ENCODE measurements around the gene LOXL1. TPM values are rescaled to one million over a fixed set of nuclear protein-coding genes. Genes with fewer than 3 reads are reported as not detected.

Gene LOXL1
- total RNA-seq, 5 donors from 2014 or later (not counting 1 experiment from before 2014, with no cell fraction given) = 1.4 to 4.8 (median 1.6) TPM

DNA sequence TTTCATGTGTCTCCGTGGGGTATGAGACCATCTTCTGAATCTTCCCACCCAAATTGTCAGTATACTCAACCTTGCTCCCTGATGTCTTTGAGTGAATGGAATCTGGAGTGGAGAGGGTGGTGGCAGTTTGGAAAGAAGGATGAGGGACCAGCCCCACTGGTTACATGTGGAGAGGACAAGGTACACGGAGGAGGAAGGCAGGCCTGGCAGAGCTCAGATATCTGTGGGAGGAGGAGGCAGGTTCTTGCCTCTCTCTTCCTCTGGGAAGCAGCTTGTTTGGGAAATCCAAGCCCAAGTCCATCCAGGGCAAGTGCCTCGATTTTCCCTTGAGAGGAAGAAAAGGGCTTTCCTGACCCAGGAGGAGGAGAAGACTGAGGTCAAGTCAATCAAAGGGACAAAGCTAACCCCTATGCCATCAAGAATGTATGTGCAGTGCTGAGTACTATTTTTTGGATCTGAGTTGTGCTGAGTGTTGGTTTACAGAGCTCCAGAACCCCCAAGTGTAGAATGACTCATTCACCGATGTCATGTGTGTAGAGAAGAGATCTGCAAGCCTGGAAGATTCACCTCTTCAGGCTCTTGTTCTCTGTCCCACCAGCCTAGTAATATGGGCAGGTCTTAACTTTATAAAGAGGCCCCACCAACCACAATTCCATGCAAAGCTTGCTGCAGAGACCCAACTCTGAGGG lies 19.8 kb upstream of the LOXL1 start:
- Mint-ChIP-seq H3K4me3 (no peak overlapping the region), H3K9me3 (no peaks in the 10 kb centered on the region), H3K4me1 (peaks cover 0 to 4% (median 1%) of the 10 kb centered on the region in 3 donors), H3K27me3 (no peaks in the 10 kb centered on the region), H3K36me3 (peaks cover 26% of the 10 kb centered on the region), H3K27ac (no peak overlapping the region)
- ATAC-seq (replicated peaks in 1 of 4) (no peak), DNase-seq (no peak)
- no peaks in the 10 kb centered on the region for H3K9me3 ChIP-seq
- 70% methylated on average over 1 of the region's 4 CpGs for WGBS (ENCODE audit: insufficient coverage)
- no peak overlapping the region for H3K4me3 ChIP-seq (ENCODE audit: control insufficient read depth in 1 of 2, extremely low read depth in 1 of 2, low read length in 1 of 2)
- POLR2A ChIA-PET = no interaction called here
- CTCF ChIA-PET = interaction anchor here (0.9 to 2.1 kb wide), 3 partner anchors 32 to 33 kb away, joined by 3 to 6 read pairs (median 6); partner anchors contain the start of gene TBC1D21 (in 1 of the 2)
- peaks cover 0 to 5% of the 10 kb centered on the region in 2 donors for H3K36me3 ChIP-seq (ENCODE audit: control insufficient read depth in 2 of 2, extremely low read depth in 1 of 2, insufficient read depth in 1 of 2, low read length in 1 of 2)
- H3K27me3 ChIP-seq (replicated peaks in 1 of 2; ENCODE audit: control insufficient read depth in 2 of 2, extremely low read depth in 1 of 2, insufficient read depth in 2 of 2, low read length in 1 of 2) = no peaks in the 10 kb centered on the region
- H3K27ac ChIP-seq (ENCODE audit: low read length) = no peak overlapping the region
- H3K4me1 ChIP-seq (ENCODE audit: control insufficient read depth in 1 of 2, extremely low read depth in 1 of 2, insufficient read depth in 2 of 2, low read length in 2 of 2) = no peaks in the 10 kb centered on the region

GRCh38 chr15:73907035-73907408 lies 19.2 kb upstream of the LOXL1 start:
- no peak for ATAC-seq (replicated peaks in 1 of 4)
- Histone ChIP-seq H3K27ac (ENCODE audit: low read length) (no peak overlapping the region), H3K4me3 (ENCODE audit: control insufficient read depth in 1 of 2, extremely low read depth in 1 of 2, low read length in 1 of 2) (no peak overlapping the region), H3K9me3 (no peaks in the 10 kb centered on the region), H3K4me1 (ENCODE audit: control insufficient read depth in 1 of 2, extremely low read depth in 1 of 2, insufficient read depth in 2 of 2, low read length in 2 of 2) (no peaks in the 10 kb centered on the region), H3K27me3 (replicated peaks in 1 of 2; ENCODE audit: control insufficient read depth in 2 of 2, extremely low read depth in 1 of 2, insufficient read depth in 2 of 2, low read length in 1 of 2) (no peaks in the 10 kb centered on the region), H3K36me3 (ENCODE audit: control insufficient read depth in 2 of 2, extremely low read depth in 1 of 2, insufficient read depth in 1 of 2, low read length in 1 of 2) (peaks cover 0 to 5% of the 10 kb centered on the region in 2 donors)
- no peak for DNase-seq
- POLR2A ChIA-PET = no interaction called here
- no peaks in the 10 kb centered on the region for H3K9me3 Mint-ChIP-seq
- no peak overlapping the region for H3K4me3 Mint-ChIP-seq
- 41% methylated on average over 2 of the region's 2 CpGs for WGBS (ENCODE audit: insufficient coverage)
- CTCF ChIA-PET = interaction anchor here (0.9 to 2.1 kb wide), 3 partner anchors 33 to 34 kb away, joined by 3 to 6 read pairs (median 6); partner anchors contain the start of gene TBC1D21 (in 1 of the 2)
- H3K27ac Mint-ChIP-seq = no peak overlapping the region
- H3K27me3 Mint-ChIP-seq = no peaks in the 10 kb centered on the region
- peaks cover 0 to 4% (median 1%) of the 10 kb centered on the region in 3 donors for H3K4me1 Mint-ChIP-seq
- peaks cover 26% of the 10 kb centered on the region for H3K36me3 Mint-ChIP-seq

DNA sequence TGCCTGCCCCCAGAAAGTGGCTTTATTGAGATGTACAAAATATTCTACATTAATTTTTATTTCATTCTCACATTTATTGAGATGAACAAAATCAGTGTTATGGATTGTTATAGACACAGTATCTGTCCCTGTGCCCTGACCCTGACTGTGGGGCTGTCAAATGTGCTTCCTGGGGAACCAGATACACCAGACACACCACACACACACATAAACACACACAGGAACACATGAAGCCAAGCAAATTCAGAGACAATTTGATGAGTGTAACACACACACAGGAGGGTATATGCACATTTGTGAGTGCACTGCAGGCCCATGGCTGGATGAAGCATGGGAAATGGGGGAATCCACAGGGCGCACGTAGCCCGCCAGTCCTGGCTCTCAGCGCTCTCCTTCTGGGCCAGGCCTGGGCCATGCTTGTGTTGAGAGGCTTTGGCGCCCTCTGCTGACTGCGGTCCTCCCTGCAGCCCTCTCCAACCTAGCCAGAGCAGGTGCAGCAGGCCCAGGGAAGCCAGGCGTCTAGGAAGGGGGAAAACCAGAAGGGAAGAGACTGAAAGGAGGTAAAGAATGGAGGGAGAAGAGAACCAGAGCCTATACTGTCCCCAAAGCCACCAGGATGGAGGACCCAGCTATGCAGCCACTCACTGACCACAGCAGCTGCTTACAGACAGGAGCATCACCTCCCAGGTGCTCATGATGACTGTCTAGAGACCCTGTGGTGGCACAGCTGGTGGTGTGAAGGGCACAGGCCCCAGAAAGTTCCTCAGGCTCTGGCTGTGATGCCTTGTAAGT lies 18.0 kb upstream of the LOXL1 start:
- Histone ChIP-seq H3K27me3 (replicated peaks in 1 of 2; ENCODE audit: control insufficient read depth in 2 of 2, extremely low read depth in 1 of 2, insufficient read depth in 2 of 2, low read length in 1 of 2) (no peaks in the 10 kb centered on the region), H3K4me1 (ENCODE audit: control insufficient read depth in 1 of 2, extremely low read depth in 1 of 2, insufficient read depth in 2 of 2, low read length in 2 of 2) (no peaks in the 10 kb centered on the region), H3K36me3 (ENCODE audit: control insufficient read depth in 2 of 2, extremely low read depth in 1 of 2, insufficient read depth in 1 of 2, low read length in 1 of 2) (peaks cover 0 to 5% of the 10 kb centered on the region in 2 donors), H3K4me3 (ENCODE audit: control insufficient read depth in 1 of 2, extremely low read depth in 1 of 2, low read length in 1 of 2) (no peak overlapping the region), H3K27ac (ENCODE audit: low read length) (no peak overlapping the region), H3K9me3 (no peaks in the 10 kb centered on the region)
- DNase-seq (peak; percentile 36 to 80 (median 64)), ATAC-seq (replicated peaks in 1 of 4) (peak; percentile 90 to 99 (median 92))
- Mint-ChIP-seq H3K27me3 (no peaks in the 10 kb centered on the region), H3K36me3 (peaks cover 26% of the 10 kb centered on the region), H3K4me1 (peaks cover 0 to 4% (median 1%) of the 10 kb centered on the region in 3 donors), H3K27ac (no peak overlapping the region), H3K4me3 (no peak overlapping the region), H3K9me3 (no peaks in the 10 kb centered on the region)
- ChIA-PET POLR2A (no interaction called here), CTCF (interaction anchor here in 1 of 2 donors (1.0 kb wide), 2 partner anchors 28 to 58 kb away, joined by 3 to 4 read pairs; no protein-coding TSS in a partner anchor)
- WGBS (ENCODE audit: insufficient coverage) = no CpG with 5 or more reads among the region's 7 CpGs

- H3K4me3 Mint-ChIP-seq = no peak overlapping the region
- POLR2A ChIA-PET = no interaction called here
- WGBS (ENCODE audit: insufficient coverage) = 92% methylated on average over 2 of the region's 2 CpGs
These were observed 17.5 kb upstream of the LOXL1 start for GRCh38 chr15:73908822-73909122.

GRCh38 chr15:73909651-73910050 lies 16.6 kb upstream of the LOXL1 start:
- Mint-ChIP-seq H3K36me3 (peaks cover 26% of the 10 kb centered on the region), H3K27me3 (no peaks in the 10 kb centered on the region), H3K4me1 (peaks cover 8 to 10% (median 10%) of the 10 kb centered on the region in 3 donors), H3K27ac (no peak overlapping the region), H3K9me3 (no peaks in the 10 kb centered on the region), H3K4me3 (no peak overlapping the region)
- ChIA-PET POLR2A (no interaction called here), CTCF (interaction anchor here (0.7 to 0.8 kb wide), 2 partner anchors 36 to 104 kb away, joined by 3 read pairs; no protein-coding TSS in a partner anchor)
- no peaks in the 10 kb centered on the region for H3K27me3 ChIP-seq (replicated peaks in 1 of 2; ENCODE audit: control insufficient read depth in 2 of 2, extremely low read depth in 1 of 2, insufficient read depth in 2 of 2, low read length in 1 of 2)
- DNase-seq (no peak), ATAC-seq (replicated peaks in 1 of 4) (no peak)
- peaks cover 0 to 7% of the 10 kb centered on the region in 2 experiments for H3K4me1 ChIP-seq (ENCODE audit: control insufficient read depth in 1 of 2, extremely low read depth in 1 of 2, insufficient read depth in 2 of 2, low read length in 2 of 2)
- H3K27ac ChIP-seq (ENCODE audit: low read length) = no peak overlapping the region
- H3K4me3 ChIP-seq (ENCODE audit: control insufficient read depth in 1 of 2, extremely low read depth in 1 of 2, low read length in 1 of 2) = no peak overlapping the region
- H3K9me3 ChIP-seq = no peaks in the 10 kb centered on the region
- 60% methylated on average over 1 of the region's 2 CpGs for WGBS (ENCODE audit: insufficient coverage)
- H3K36me3 ChIP-seq (ENCODE audit: control insufficient read depth in 2 of 2, extremely low read depth in 1 of 2, insufficient read depth in 1 of 2, low read length in 1 of 2) = peaks cover 0 to 5% of the 10 kb centered on the region in 2 donors

More at GRCh38 chr15:73908822-73909122, 17.5 kb upstream of the LOXL1 start:
- no peaks in the 10 kb centered on the region for H3K9me3 ChIP-seq
- H3K9me3 Mint-ChIP-seq = no peaks in the 10 kb centered on the region
- no peak for DNase-seq
- no peak overlapping the region for H3K27ac Mint-ChIP-seq
- CTCF ChIA-PET = interaction anchor here in 1 of 2 donors (0.8 to 1.0 kb wide), 2 partner anchors 35 to 57 kb away, joined by 3 to 4 read pairs; no protein-coding TSS in a partner anchor
- no peaks in the 10 kb centered on the region for H3K27me3 Mint-ChIP-seq
- H3K4me1 ChIP-seq (ENCODE audit: control insufficient read depth in 1 of 2, extremely low read depth in 1 of 2, insufficient read depth in 2 of 2, low read length in 2 of 2) = no peaks in the 10 kb centered on the region
- no peaks in the 10 kb centered on the region for H3K27me3 ChIP-seq (replicated peaks in 1 of 2; ENCODE audit: control insufficient read depth in 2 of 2, extremely low read depth in 1 of 2, insufficient read depth in 2 of 2, low read length in 1 of 2)
- H3K36me3 ChIP-seq (ENCODE audit: control insufficient read depth in 2 of 2, extremely low read depth in 1 of 2, insufficient read depth in 1 of 2, low read length in 1 of 2) = peaks cover 0 to 5% of the 10 kb centered on the region in 2 donors
- H3K36me3 Mint-ChIP-seq = peaks cover 26% of the 10 kb centered on the region
- H3K4me3 ChIP-seq (ENCODE audit: control insufficient read depth in 1 of 2, extremely low read depth in 1 of 2, low read length in 1 of 2) = no peak overlapping the region
- no peak for ATAC-seq (replicated peaks in 1 of 4)
- H3K4me1 Mint-ChIP-seq = peaks cover 3 to 4% (median 4%) of the 10 kb centered on the region in 3 donors
- no peak overlapping the region for H3K27ac ChIP-seq (ENCODE audit: low read length)

DNA sequence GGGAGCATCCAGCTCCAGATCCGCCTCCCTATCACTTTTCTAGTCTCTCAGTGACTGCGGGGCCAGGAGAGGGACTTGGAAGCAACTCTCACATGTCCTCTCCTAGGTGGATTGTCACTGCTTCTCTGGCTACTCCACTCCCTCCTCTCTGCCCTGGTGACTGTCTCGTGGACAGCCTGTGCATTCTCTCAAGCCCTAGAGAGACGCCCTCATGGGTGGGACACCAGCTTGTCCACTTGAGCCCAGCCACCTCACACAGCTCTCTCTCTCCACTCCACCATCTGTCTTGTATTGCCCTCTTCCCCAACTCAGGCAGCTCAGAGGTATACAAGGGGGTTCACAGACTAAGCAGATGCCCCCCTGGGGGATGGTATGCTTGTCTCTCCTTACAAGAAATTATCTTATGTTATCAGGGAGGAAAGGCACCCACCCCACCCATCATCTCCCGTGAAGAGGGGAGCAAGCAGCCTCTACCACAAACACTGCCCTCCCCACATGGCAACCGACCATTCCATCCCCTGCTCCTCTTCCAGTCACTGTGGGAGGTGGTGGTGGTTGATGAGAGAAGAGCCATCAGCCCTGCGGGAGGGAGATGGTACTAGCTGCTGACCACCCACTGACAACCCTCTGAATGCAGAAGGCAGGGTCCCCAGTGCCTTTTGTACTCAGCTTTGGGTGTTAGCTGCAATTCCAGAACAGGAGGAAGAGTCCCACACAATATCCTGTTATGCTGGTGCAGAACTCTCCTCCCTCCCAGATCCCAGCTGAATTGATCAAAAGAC lies 15.5 kb upstream of the LOXL1 start:
- no peak for ATAC-seq (replicated peaks in 1 of 4)
- no peaks in the 10 kb centered on the region for H3K27me3 Mint-ChIP-seq

More for the DNA sequence above, 15.5 kb upstream of the LOXL1 start:
- no peak overlapping the region for H3K4me3 ChIP-seq (ENCODE audit: control insufficient read depth in 1 of 2, extremely low read depth in 1 of 2, low read length in 1 of 2)
- ChIA-PET CTCF (interaction anchor here (0.5 to 1.3 kb wide), 3 partner anchors 37 to 262 kb away, joined by 3 read pairs; no protein-coding TSS in a partner anchor), POLR2A (no interaction called here)
- Mint-ChIP-seq H3K36me3 (peaks cover 31% of the 10 kb centered on the region), H3K4me1 (peaks cover 8 to 13% (median 12%) of the 10 kb centered on the region in 3 donors), H3K27ac (no peak overlapping the region), H3K9me3 (no peaks in the 10 kb centered on the region), H3K4me3 (no peak overlapping the region)
- peaks cover 0 to 7% of the 10 kb centered on the region in 2 experiments for H3K4me1 ChIP-seq (ENCODE audit: control insufficient read depth in 1 of 2, extremely low read depth in 1 of 2, insufficient read depth in 2 of 2, low read length in 2 of 2)
- H3K36me3 ChIP-seq (ENCODE audit: control insufficient read depth in 2 of 2, extremely low read depth in 1 of 2, insufficient read depth in 1 of 2, low read length in 1 of 2) = peaks cover 0 to 7% of the 10 kb centered on the region in 2 donors
- H3K9me3 ChIP-seq = no peaks in the 10 kb centered on the region
- H3K27me3 ChIP-seq (replicated peaks in 1 of 2; ENCODE audit: control insufficient read depth in 2 of 2, extremely low read depth in 1 of 2, insufficient read depth in 2 of 2, low read length in 1 of 2) = no peaks in the 10 kb centered on the region
- H3K27ac ChIP-seq (ENCODE audit: low read length) = no peak overlapping the region
- no peak for DNase-seq
- WGBS (ENCODE audit: insufficient coverage) = 59% methylated on average over 4 of the region's 7 CpGs
